ENCODE results near the gene ADAMTS19.

DNA sequence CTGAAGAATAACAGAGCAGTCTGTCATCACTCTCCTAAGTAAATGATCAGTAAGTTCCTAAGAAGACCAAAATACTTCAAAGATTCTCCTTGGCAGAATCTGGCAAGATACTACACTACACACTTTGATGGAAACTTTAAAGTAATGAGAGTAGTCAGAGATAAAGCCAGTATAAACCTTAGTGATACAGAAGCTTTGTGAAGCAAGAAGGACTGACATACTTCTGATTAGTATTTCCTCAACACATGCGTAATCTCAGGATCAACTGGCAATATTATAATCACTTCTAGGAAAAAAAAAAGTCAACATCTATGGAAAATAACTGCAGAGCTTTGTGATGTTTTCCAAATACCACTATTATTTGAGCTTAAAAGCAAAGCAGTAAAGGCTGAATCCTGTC lies 34.0 kb upstream of the ADAMTS19 start:
- TF ChIP-seq, protein P1, sequence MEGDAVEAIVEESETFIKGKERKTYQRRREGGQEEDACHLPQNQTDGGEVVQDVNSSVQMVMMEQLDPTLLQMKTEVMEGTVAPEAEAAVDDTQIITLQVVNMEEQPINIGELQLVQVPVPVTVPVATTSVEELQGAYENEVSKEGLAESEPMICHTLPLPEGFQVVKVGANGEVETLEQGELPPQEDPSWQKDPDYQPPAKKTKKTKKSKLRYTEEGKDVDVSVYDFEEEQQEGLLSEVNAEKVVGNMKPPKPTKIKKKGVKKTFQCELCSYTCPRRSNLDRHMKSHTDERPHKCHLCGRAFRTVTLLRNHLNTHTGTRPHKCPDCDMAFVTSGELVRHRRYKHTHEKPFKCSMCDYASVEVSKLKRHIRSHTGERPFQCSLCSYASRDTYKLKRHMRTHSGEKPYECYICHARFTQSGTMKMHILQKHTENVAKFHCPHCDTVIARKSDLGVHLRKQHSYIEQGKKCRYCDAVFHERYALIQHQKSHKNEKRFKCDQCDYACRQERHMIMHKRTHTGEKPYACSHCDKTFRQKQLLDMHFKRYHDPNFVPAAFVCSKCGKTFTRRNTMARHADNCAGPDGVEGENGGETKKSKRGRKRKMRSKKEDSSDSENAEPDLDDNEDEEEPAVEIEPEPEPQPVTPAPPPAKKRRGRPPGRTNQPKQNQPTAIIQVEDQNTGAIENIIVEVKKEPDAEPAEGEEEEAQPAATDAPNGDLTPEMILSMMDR (IDR thresholded peaks at IDR 0.05), result no peak
- TF ChIP-seq POLR2A (IDR thresholded peaks at IDR 0.05), result no peak
